GM21529 (cell line): Measurements from ENCODE around the gene CHEK1.
A peak's percentile ranks its signal among the peaks of the same experiment; 100 is the strongest.

Source experiments
- ATAC-seq: cut with Tn5 transposase; IDR thresholded peaks from one replicate; pipeline ENCODE4 v1.9.1; 2021; ENCODE audit not compliant: unreplicated experiment

Gene CHEK1

GRCh38 chr11:125625630-125626287 is 796 bp downstream of the CHEK1 start:
- ATAC-seq: peak; percentile 80

GRCh38 chr11:125626288-125626950 is 1.5 kb downstream of the CHEK1 start:
- ATAC-seq: peak; percentile 49

GRCh38 chr11:125627236-125627910 is 2.4 kb downstream of the CHEK1 start:
- no peak for ATAC-seq

- ATAC-seq: no peak
Observed at GRCh38 chr11:125637840-125638239, 12.9 kb downstream of the CHEK1 start.

- ATAC-seq: no peak
Observed at GRCh38 chr11:125638315-125638714, 13.4 kb downstream of the CHEK1 start.

GRCh38 chr11:125645871-125646270 is 20.9 kb downstream of the CHEK1 start:
- ATAC-seq: no peak

- ATAC-seq: no peak
Observed at GRCh38 chr11:125649465-125650166, 24.7 kb downstream of the CHEK1 start.

GRCh38 chr11:125662689-125663088 is 37.7 kb downstream of the CHEK1 start:
- no peak for ATAC-seq

GRCh38 chr11:125663910-125664309 is 38.9 kb downstream of the CHEK1 start:
- ATAC-seq: no peak

GRCh38 chr11:125667151-125667550 is 42.2 kb downstream of the CHEK1 start:
- no peak for ATAC-seq

- ATAC-seq: no peak
Observed at GRCh38 chr11:125670172-125670571, 45.2 kb downstream of the CHEK1 start.

- no peak for ATAC-seq
Observed at GRCh38 chr11:125671561-125671960, 46.6 kb downstream of the CHEK1 start.

- no peak for ATAC-seq
Observed at GRCh38 chr11:125674210-125674609, 49.2 kb downstream of the CHEK1 start.

- ATAC-seq: no peak
Observed at GRCh38 chr11:125675196-125675595, 50.2 kb downstream of the CHEK1 start.

GRCh38 chr11:125679397-125679796 is 54.4 kb downstream of the CHEK1 start:
- ATAC-seq: no peak

- no peak for ATAC-seq
Observed at GRCh38 chr11:125679837-125680236, 54.9 kb downstream of the CHEK1 start.

- no peak for ATAC-seq
Observed at GRCh38 chr11:125680747-125681146, 55.8 kb downstream of the CHEK1 start, which contains the start of gene ACRV1. Gene ACRV1 (minus strand): TSS chr11:125680847. CDS start chr11:125680780, 67 bp downstream.

- ATAC-seq: no peak
Observed at GRCh38 chr11:125685228-125685627, 60.3 kb downstream of the CHEK1 start.

- no peak for ATAC-seq
Observed at GRCh38 chr11:125688066-125688465, 63.1 kb downstream of the CHEK1 start.

- no peak for ATAC-seq
Observed at GRCh38 chr11:125688632-125689031, 63.7 kb downstream of the CHEK1 start.

GRCh38 chr11:125689274-125689859 is 64.4 kb downstream of the CHEK1 start:
- ATAC-seq: no peak
